ENCODE measurements around the gene KIF2A. TPM values are rescaled to one million over a fixed set of nuclear protein-coding genes. Genes with fewer than 3 reads are reported as not detected.

KIF2A gene
- total and polyA plus RNA-seq, 9 of the 15 experiments (the other 6 are each of a cell fraction or from before 2014, with no cell fraction given), result 42.6 to 126 (median 77.6) TPM

GRCh38 chr5:62412549-62413329 is 106.7 kb downstream of the KIF2A start, which contains the start of gene IPO11:
IPO11 (plus strand) TSS chr5:62412763; CDS start chr5:62437280, 24,517 bp downstream.
- POLR2A ChIA-PET, result interaction anchor here (0.6 to 4.6 kb wide), 10 partner anchors 9 to 31 kb away, joined by 3 to 70 read pairs (median 3); partner anchors contain the start of gene DIMT1
- Histone ChIP-seq H3K79me2 (ENCODE audit: control insufficient read depth, insufficient read depth, low read length) (peaks cover 52% of the 10 kb centered on the region), H3K27me3 (ENCODE audit: control insufficient read depth in 2 of 2, insufficient read depth in 2 of 2, low read length in 2 of 2) (no peaks in the 10 kb centered on the region), H3K4me2 (ENCODE audit: insufficient read depth, low read length) (peak within 1 kb of the TSS; percentile 99), H4K20me1 (replicated peaks; ENCODE audit: control insufficient read depth, insufficient read depth, low read length) (no peaks in the 10 kb centered on the region), H3K9me1 (ENCODE audit: control insufficient read depth, insufficient read depth, low read length) (no peaks in the 10 kb centered on the region), H2AFZ (ENCODE audit: low read depth, low read length) (peak within 1 kb of the TSS; percentile 80), H3K4me1 (replicated peaks in 1 of 2; ENCODE audit: control insufficient read depth in 2 of 2, insufficient read depth in 2 of 2, low read length in 2 of 2) (peaks cover 21 to 24% of the 10 kb centered on the region in 2 experiments; a peak in 4 of 5 replicates), H3K27ac (ENCODE audit: extremely low read depth, low read depth, low read length) (peak within 1 kb of the TSS; percentile 87), H3K36me3 (ENCODE audit: control insufficient read depth, insufficient read depth, low read length) (peaks cover 16% of the 10 kb centered on the region; the same call in 2 of the 3 replicates), H3K9me3 (replicated peaks; ENCODE audit: control insufficient read depth, insufficient read depth, low read depth, low read length) (no peaks in the 10 kb centered on the region), H3K4me3 (peak within 1 kb of the TSS; percentile 86), H3K9ac (ENCODE audit: insufficient read depth in 1 of 2, low read depth in 2 of 2, low read length in 2 of 2) (peak within 1 kb of the TSS; percentile 84 to 98)
- in situ Hi-C loops (cut with MboI) (no loop called here), intact Hi-C loops (cut with micrococcal nuclease) (no loop called here)
- ATAC-seq (peak; percentile 89), DNase-seq (ENCODE audit: extremely low read depth in 1 of 4, low spot score in 3 of 4) (peak; percentile 93 to 100 (median 96)), FAIRE-seq (peak; percentile 99)
- BruUV-seq (replicated peaks), result no TSS peak
- under 1% methylated on average over 57 of the region's 66 CpGs for WGBS (ENCODE audit: insufficient coverage, low coverage, missing lambda C conversion rate)
- CTCF ChIA-PET (ENCODE audit: low intra/inter-chr PET ratio), result no interaction called here
- no peak for TF ChIP-seq FOXO4 (CRISPR knock-in tag; IDR thresholded peaks at IDR 0.05)
- TF ChIP-seq KLF16 (IDR thresholded peaks at IDR 0.05), result no peak
- no peak for TF ChIP-seq SRSF9 (IDR thresholded peaks at IDR 0.05; ENCODE audit: borderline replicate concordance, low read depth, low read length)
- peak; percentile 43; the same call in 1 of the 2 replicates for TF ChIP-seq STAT6 (CRISPR knock-in tag; IDR thresholded peaks at IDR 0.05)
- no peak for TF ChIP-seq ETV1 (tag; conservative IDR thresholded peaks at IDR 0.05; ENCODE audit: low read depth)
- TF ChIP-seq TBP (optimal IDR thresholded peaks at IDR 0.05; ENCODE audit: low read depth, low read length), result peak; percentile 94
- TF ChIP-seq HEY1 (CRISPR knock-in tag; IDR thresholded peaks at IDR 0.05; ENCODE audit: borderline replicate concordance), result 0 out of 2 replicates have a peak, but pooled peaks have one; percentile 38
- TF ChIP-seq CTBP1 (IDR thresholded peaks at IDR 0.05; ENCODE audit: borderline replicate concordance), result peak; percentile 65; the same call in 1 of the 2 replicates
- no peak for TF ChIP-seq ZNF644 (tag; IDR thresholded peaks at IDR 0.05; ENCODE audit: low read depth)
- TF ChIP-seq SMAD3 (CRISPR knock-in tag; conservative IDR thresholded peaks at IDR 0.05), result 0 out of 2 replicates have a peak, but pooled peaks have one; percentile 44
- peak; percentile 74; the same call in 1 of the 2 replicates for TF ChIP-seq THAP12 (CRISPR knock-in tag; IDR thresholded peaks at IDR 0.05)
- no peak for TF ChIP-seq ZFP30 (CRISPR knock-in tag; IDR thresholded peaks at IDR 0.05; ENCODE audit: borderline replicate concordance)
- TF ChIP-seq NR2C1 (IDR thresholded peaks at IDR 0.05), result no peak
- 0 out of 2 replicates have a peak, but pooled peaks have one; percentile 14 for TF ChIP-seq NR2C1 (tag; IDR thresholded peaks at IDR 0.05)
- TF ChIP-seq RFX5 (IDR thresholded peaks at IDR 0.05; ENCODE audit: low read depth, low read length), result no peak
